Suprapubic skin (tissue), 4 donors: ENCODE results near the gene SCTR.

ENCODE experiments used
- EP300 ChIP-seq: sonication (generic); formaldehyde crosslinking; IDR thresholded peaks from one replicate; pipeline ENCODE4 v1.6.1; 2017; ENCODE audit warnings: antibody characterized with exemption
- POLR2AphosphoS5 ChIP-seq, 3 donors: sonication (generic); formaldehyde crosslinking; IDR thresholded peaks; one replicate each; pipeline ENCODE4 v1.6.1; 2017; ENCODE audit warnings: antibody characterized with exemption in 3 of 3
- TF ChIP-seq, protein P1 (sequence below), 2 donors: fragments of 200-600 bp in 1 of 2; fragments of 450-650 bp in 1 of 2; sonication (generic) in 1 of 2; IDR thresholded peaks; one replicate each; pipeline ENCODE4 v1.5.1; 2016 to 2019; ENCODE audit warnings: antibody characterized with exemption in 2 of 2, mild to moderate bottlenecking in 1 of 2, moderate library complexity in 1 of 2

DNA sequence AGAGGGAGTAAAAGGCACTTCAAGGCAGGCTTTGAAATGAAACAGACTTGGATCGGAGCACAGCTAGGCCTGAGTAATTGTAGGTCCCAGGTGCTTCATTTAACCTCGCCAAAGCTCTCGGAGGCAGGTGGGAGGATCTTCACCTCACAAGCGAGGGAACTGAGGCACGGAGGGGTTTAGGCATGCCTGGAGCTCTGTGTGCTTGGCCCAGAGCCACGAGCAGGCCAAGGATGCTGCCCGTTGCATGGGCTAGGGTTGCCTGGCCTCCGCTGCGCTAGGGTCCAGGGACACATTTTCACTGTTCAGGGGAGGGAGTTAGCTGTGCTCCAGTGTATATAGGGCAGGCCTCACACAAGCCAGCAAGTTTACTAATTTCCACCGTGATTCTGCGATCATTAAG lies 81.4 kb downstream of the SCTR start:
- TF ChIP-seq, protein P1, sequence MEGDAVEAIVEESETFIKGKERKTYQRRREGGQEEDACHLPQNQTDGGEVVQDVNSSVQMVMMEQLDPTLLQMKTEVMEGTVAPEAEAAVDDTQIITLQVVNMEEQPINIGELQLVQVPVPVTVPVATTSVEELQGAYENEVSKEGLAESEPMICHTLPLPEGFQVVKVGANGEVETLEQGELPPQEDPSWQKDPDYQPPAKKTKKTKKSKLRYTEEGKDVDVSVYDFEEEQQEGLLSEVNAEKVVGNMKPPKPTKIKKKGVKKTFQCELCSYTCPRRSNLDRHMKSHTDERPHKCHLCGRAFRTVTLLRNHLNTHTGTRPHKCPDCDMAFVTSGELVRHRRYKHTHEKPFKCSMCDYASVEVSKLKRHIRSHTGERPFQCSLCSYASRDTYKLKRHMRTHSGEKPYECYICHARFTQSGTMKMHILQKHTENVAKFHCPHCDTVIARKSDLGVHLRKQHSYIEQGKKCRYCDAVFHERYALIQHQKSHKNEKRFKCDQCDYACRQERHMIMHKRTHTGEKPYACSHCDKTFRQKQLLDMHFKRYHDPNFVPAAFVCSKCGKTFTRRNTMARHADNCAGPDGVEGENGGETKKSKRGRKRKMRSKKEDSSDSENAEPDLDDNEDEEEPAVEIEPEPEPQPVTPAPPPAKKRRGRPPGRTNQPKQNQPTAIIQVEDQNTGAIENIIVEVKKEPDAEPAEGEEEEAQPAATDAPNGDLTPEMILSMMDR (IDR thresholded peaks at IDR 0.05) = no peak
- TF ChIP-seq POLR2AphosphoS5 (IDR thresholded peaks at IDR 0.05) (no peak), EP300 (no peak)
